Middle frontal gyrus (tissue), 1 donor: ENCODE measurements around the gene AGBL1.
"Not testable (repeated sequence)": the region's sequence is repeated elsewhere in the genome, so short reads cannot be mapped to it uniquely, and the experiment has no call there.

ENCODE experiments used
- DNase-seq: peaks from one replicate; pipeline ENCODE4 v3.0.0-alpha.2; 2015; ENCODE audit warnings: low spot score; ENCODE audit errors: extremely low spot score

Gene AGBL1

DNA sequence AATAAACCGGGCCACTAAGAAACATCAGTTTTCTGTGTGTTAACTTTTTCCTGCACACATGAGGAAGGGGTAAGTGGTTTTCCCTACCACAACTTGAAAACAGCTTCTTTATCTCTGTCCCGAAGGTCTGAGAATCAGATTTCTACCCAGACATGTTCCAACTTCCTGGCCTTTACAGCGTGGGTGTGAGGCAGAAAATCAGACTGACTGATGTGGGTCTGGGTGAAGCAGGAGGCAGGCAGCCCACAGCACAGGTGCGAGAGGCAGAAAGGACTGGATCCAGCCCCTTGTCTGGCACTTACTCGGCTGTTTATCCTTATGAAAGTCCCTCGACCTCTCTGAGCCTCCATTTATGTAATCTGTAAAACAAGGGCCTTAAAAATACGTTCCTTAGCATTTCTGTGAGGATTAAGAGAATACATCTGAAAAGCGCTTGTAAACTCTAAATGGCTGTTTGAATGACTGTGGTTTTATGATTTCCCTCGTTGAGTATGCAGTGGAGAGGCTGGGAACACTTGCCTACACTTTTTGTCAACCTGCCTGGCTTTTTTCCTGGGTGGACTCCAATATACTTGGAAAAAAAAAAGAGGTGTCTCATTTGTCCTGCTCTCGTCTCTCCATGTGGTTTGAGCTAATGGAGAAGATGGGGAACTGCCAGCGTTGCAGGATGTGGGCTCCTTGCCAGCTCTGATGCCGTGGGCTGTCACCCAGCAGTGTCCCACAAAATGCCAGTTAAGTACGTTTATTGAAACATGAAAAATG lies 3.1 kb downstream of the AGBL1 start:
- DNase-seq: peak; percentile 31

DNA sequence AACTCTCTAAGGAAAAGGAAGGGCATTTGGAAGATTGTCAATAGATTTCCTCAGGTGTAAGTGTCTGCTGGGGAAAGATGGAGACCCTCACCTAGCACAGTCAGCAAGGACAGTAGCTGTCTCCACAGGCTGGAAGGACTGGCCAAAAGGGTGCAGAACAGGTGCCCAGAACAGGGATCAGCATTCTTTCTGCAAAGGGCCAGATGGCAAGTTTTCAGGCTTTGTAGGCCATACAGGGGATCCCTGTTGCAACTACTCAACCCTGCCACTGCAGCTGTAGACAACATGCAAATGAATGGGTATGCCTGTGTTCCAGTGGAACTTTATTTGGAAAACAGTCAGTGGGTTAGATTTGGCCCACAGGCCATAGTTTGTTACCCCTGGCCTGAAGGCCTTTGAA lies 8.1 kb downstream of the AGBL1 start:
- DNase-seq: no peak

DNA sequence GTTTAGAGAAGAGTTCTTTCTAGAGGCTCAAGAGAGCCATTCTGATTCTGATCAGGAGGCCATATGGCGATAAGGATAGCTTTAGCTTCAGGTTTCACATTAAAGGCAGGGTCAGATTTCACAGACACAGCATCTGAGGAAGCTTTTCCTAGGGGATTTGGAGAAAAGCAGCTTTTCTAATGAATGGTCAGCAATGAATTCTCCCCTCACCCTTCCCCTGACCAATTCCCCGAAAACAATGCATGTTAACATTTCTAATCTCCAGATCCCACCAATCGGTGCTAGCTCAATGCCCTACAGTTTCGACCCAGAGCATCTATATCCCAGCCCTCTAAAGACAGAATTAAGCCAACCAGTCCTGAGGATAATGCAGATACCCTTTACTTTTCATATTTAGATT lies 9.8 kb downstream of the AGBL1 start:
- DNase-seq: no peak

- DNase-seq: no peak
Measured at GRCh38 chr15:86101818-86102217, 22.1 kb downstream of the AGBL1 start.

DNA sequence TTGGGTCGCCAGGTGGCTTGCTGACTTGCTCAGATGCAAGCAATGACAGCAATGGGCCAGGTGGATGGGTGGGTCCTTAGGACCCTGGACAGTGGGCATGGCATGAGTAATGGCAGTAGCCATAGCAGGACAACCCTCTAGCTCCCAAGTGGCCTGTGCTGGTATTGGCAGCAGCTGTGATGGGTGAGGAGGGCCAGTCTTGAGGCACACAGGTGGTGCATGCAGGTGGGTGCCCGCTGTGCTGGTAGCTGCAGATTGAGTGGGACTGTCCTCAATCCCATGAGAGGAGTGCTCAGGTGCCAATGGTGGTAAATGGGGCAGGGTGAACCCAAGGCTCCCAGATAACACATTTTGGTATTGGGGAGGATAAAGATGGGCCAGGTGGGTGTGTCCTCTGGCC lies 24.2 kb downstream of the AGBL1 start:
- no peak for DNase-seq

- no peak for DNase-seq
Measured at GRCh38 chr15:86106306-86106705, 26.6 kb downstream of the AGBL1 start.

- DNase-seq: peak; percentile 6
Measured at GRCh38 chr15:86115145-86115801, 35.6 kb downstream of the AGBL1 start.

DNA sequence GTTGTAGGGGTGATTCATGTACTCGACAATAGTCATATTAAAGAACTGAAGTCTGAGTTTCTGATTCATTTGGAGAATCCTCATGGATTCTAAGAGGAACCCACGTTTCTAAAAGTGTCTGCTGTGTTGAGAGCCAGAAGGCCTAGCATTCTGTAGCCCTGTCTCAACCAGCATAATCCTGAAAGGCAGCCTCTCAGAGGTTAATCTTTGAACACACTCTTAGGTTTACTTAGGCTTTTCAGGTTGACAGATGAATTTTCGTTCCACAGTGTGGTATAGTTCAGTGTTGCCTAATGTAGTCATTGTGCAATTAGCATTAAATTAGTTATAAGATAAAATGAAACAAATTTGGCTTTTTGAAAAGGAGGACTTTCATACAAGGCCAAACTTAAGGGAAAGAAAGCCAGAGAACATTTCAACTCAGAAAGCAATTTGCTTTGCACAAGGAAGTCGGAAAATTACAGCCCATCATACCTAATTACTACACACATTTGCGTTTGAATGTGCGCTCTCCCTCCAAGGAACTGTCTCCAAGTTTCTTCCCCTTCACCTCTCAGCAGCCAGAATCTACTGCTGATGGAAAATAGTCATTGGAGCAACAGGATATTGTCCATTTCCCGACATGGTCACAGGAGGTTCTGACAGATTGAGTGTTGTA lies 42.0 kb downstream of the AGBL1 start:
- no peak for DNase-seq

- DNase-seq: not testable (repeated sequence)
Measured at GRCh38 chr15:86122691-86123391, 43.2 kb downstream of the AGBL1 start.

DNA sequence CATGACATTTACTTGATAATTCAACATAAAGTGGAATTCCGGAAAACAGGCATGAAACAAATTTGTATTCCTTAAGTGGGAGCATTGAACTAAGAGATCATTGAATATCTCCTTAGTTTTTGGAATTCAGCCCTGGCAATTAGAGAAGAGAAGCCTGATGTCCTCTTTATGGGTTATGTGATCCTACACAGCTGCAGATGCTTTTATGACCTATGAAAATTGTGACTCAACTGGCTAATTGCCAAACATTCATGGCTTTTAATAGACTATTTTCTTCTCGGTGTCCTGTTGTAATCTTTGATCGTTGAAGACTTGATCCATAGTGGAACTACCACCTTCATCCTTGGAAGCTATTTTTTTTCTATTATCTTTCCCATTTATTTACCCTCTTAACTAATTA lies 46.1 kb downstream of the AGBL1 start:
- no peak for DNase-seq

DNA sequence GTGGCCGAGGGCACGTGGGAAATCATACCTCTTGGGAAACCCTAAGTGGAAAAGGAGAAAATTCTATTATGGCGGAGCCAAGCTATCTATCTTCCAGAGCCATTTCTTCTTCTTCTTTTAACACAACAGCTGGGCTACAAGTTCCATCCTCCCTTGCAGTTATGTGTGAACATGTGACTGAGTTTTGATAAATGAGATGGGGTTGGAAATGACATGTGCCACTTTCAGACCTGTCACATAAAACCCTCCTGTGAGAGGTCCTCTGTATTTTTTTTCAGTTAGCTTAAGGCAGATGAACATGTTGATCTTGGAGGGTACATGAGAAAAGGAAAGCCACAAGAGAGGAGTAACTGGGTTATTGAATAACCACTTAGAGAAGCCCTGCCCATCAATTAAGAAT lies 47.9 kb downstream of the AGBL1 start:
- DNase-seq: no peak

GRCh38 chr15:86135041-86135440 lies 55.4 kb downstream of the AGBL1 start:
- DNase-seq: no peak

- no peak for DNase-seq
Measured at GRCh38 chr15:86136861-86137260, 57.2 kb downstream of the AGBL1 start.

- no peak for DNase-seq
Measured at GRCh38 chr15:86138798-86139197, 59.1 kb downstream of the AGBL1 start.

GRCh38 chr15:86139828-86140227 lies 60.2 kb downstream of the AGBL1 start:
- no peak for DNase-seq

DNA sequence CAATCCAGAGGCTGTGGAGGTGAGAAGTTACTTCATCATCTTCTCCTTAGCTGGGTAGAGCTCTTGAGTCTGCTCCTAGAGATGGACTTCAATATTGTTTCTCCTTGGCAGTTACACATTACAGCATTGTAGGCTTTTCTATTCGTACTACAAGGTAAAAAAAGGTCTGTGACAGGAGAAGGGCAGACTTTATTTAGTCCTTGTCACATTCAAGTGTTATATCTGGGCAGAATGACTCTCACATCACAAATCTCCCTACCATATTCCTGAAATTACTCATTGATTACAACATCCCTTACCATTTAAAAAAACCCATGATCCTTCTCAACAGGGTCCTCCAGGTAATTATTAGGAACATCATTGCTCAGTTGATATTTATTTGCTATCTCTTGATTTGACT lies 75.0 kb downstream of the AGBL1 start:
- no peak for DNase-seq

GRCh38 chr15:86155551-86155950 lies 75.9 kb downstream of the AGBL1 start:
- DNase-seq: no peak

DNA sequence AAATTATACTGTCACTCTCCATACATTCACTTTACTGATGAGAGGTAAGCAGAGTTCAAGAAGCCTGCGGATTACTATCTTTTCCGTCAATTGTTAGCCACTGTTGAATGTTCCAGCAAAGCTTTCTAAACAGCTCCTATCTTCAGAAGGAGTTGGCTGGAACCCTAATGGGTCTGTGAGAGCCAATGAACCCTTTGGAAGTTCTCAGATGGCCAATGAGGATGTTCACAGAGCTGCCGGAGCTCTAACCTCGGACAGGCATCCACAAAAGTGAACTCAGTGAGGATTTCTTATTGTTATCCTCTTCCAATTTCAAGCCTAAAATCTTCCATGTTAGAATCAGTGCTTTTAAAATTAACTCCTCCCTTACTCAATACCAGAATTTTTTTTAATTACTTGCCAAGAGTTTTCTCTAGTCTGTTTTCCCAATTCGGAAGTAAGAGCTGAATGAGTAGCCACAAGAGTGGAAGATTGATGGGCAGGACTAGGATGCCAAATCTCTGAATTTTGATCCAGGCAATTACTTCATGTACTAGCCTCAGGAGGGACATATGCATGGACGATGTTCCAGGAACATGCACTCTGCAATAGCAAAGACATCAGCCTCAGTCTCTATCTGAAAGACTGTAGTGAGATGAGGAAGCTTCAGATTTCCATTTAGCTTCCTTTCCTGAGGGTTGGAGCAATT lies 78.1 kb downstream of the AGBL1 start:
- DNase-seq: no peak

- no peak for DNase-seq
Measured at GRCh38 chr15:86159468-86159867, 79.8 kb downstream of the AGBL1 start.

- no peak for DNase-seq
Measured at GRCh38 chr15:86161250-86161649, 81.6 kb downstream of the AGBL1 start.

- peak; percentile 8 for DNase-seq
Measured at GRCh38 chr15:86162172-86162591, 82.5 kb downstream of the AGBL1 start.
